ENCODE data around the gene SNED1.

DNA sequence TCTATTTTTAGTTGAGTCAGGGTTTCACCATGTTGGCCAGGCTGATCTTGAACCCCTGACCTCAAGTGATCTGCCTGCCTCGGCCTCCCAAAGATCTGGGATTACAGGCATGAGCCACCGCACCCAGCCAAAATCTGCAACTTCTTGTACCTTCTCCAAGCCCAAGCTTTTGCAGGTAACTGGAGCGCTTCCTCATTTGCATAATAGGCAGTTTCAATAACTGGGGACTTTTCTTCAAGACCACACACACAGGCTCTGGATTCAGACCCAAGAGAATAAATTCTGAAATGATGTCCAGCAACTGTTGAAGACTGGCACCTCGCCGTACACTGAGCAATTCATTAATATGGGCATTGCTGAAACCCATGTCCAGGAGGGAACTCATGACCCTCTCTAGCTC, 100.8 kb downstream of the SNED1 start:
- TF ChIP-seq POLR2AphosphoS5 (IDR thresholded peaks at IDR 0.05; ENCODE audit: borderline replicate concordance, low read depth, low read length) (no peak), EZH2 (IDR thresholded peaks at IDR 0.05) (no peak), FOXP2 (optimal IDR thresholded peaks at IDR 0.05; ENCODE audit: control extremely low read depth, extremely low read length, insufficient read depth) (no peak)
